IPS-20b (cell line): ENCODE measurements around the gene SCAF8.

Experiments used
- H3K27ac ChIP-seq: one replicate; pipeline ENCODE4 v1.5.1; 2013; ENCODE audit warnings: low read length
- H3K27me3 ChIP-seq: 2 replicates; pipeline ENCODE4 v1.6.1; 2013; ENCODE audit warnings: mild to moderate bottlenecking, low read length, inconsistent platforms; ENCODE audit not compliant: insufficient read depth
- H3K36me3 ChIP-seq: 2 replicates; pipeline ENCODE4 v1.6.1; 2013; ENCODE audit warnings: low read depth, mild to moderate bottlenecking, inconsistent platforms, low read length, moderate library complexity; ENCODE audit not compliant: insufficient read depth
- H3K4me1 ChIP-seq: 2 replicates; pipeline ENCODE4 v1.6.1; 2013; ENCODE audit warnings: mild to moderate bottlenecking, control low read depth, inconsistent platforms, low read length, moderate library complexity; ENCODE audit not compliant: insufficient read depth
- H3K4me3 ChIP-seq: 2 replicates; pipeline ENCODE4 v1.5.1; 2013; ENCODE audit warnings: mild to moderate bottlenecking, low read length, inconsistent platforms
- H3K9ac ChIP-seq: 2 replicates; pipeline ENCODE4 v1.6.1; 2013; ENCODE audit warnings: low read depth, mild to moderate bottlenecking, inconsistent platforms, low read length, moderate library complexity
- H3K9me3 ChIP-seq: 2 replicates; pipeline ENCODE4 v1.6.1; 2013; ENCODE audit warnings: mild to moderate bottlenecking, low read depth, low read length, inconsistent platforms; ENCODE audit not compliant: insufficient read depth

Gene SCAF8

GRCh38 chr6:154848580-154848979, 115.4 kb downstream of the SCAF8 start:
- H3K9ac ChIP-seq: no peak overlapping the region
- H3K4me3 ChIP-seq: no peak overlapping the region
- no peak overlapping the region for H3K27ac ChIP-seq
- no peaks in the 10 kb centered on the region for H3K36me3 ChIP-seq
- H3K9me3 ChIP-seq: no peaks in the 10 kb centered on the region
- 0 out of 2 replicates have a peak, but pooled peaks cover 4% of the 10 kb centered on the region for H3K4me1 ChIP-seq
- no peaks in the 10 kb centered on the region for H3K27me3 ChIP-seq

DNA sequence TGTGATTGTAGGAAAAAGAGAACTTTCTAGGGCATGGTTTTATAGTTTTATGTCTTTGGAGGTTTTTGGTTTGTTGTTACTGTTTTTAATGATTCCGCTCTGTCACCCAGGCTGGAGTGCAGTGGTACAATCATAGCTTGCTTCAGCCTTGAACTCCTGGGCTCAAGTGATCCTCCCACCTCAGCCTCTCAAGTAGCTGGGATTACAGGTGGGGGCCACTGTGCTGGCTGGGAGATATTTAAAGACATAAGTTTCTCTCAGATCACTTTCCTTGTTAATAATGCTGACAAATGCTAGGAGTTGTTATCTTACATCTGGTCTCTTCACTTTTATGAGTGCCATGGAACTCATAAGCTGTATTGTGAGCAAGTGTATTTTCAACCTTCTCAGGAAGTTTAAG, 116.3 kb downstream of the SCAF8 start:
- Histone ChIP-seq H3K27me3 (no peaks in the 10 kb centered on the region), H3K9me3 (no peaks in the 10 kb centered on the region), H3K4me1 (0 out of 2 replicates have a peak, but pooled peaks cover 4% of the 10 kb centered on the region), H3K4me3 (no peak overlapping the region), H3K9ac (no peak overlapping the region), H3K27ac (no peak overlapping the region), H3K36me3 (no peaks in the 10 kb centered on the region)

- Histone ChIP-seq H3K4me3 (no peak overlapping the region), H3K27me3 (no peaks in the 10 kb centered on the region), H3K27ac (no peak overlapping the region), H3K4me1 (0 out of 2 replicates have a peak, but pooled peaks cover 4% of the 10 kb centered on the region), H3K9me3 (no peaks in the 10 kb centered on the region), H3K9ac (no peak overlapping the region), H3K36me3 (no peaks in the 10 kb centered on the region)
Measured at GRCh38 chr6:154852687-154853086, 119.5 kb downstream of the SCAF8 start.

- H3K9ac ChIP-seq: no peak overlapping the region
- H3K4me1 ChIP-seq: no peaks in the 10 kb centered on the region
- no peaks in the 10 kb centered on the region for H3K27me3 ChIP-seq
- H3K27ac ChIP-seq: no peak overlapping the region
- H3K4me3 ChIP-seq: no peak overlapping the region
- no peaks in the 10 kb centered on the region for H3K9me3 ChIP-seq
- no peaks in the 10 kb centered on the region for H3K36me3 ChIP-seq
Measured at GRCh38 chr6:154857529-154857928, 124.3 kb downstream of the SCAF8 start.

DNA sequence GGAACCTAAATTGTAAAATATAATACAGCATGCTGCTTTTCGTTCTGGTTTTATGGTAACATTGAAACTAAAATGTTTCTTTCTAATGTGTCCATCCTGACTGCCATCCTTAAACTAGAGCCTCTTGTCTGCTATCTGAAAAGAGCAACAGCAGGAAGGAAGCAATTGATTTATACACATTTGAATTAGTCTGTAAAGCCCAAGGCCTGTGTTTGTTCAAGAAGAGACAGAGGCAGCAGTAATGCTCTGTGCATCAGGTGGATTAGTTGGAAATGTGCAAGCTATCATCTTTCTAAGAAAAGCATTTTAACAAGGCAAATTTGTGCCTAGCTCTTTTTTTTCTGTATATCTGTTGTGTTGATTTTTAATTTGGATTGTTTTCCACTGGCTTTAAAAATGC, 128.6 kb downstream of the SCAF8 start:
- Histone ChIP-seq H3K36me3 (no peaks in the 10 kb centered on the region), H3K9ac (no peak overlapping the region), H3K4me3 (no peak overlapping the region), H3K4me1 (no peaks in the 10 kb centered on the region), H3K9me3 (no peaks in the 10 kb centered on the region), H3K27ac (no peak overlapping the region), H3K27me3 (no peaks in the 10 kb centered on the region)

GRCh38 chr6:154862536-154862935, 129.3 kb downstream of the SCAF8 start:
- H3K9me3 ChIP-seq: no peaks in the 10 kb centered on the region
- no peak overlapping the region for H3K4me3 ChIP-seq
- H3K9ac ChIP-seq: no peak overlapping the region
- no peaks in the 10 kb centered on the region for H3K36me3 ChIP-seq
- H3K27me3 ChIP-seq: no peaks in the 10 kb centered on the region
- H3K4me1 ChIP-seq: no peaks in the 10 kb centered on the region
- no peak overlapping the region for H3K27ac ChIP-seq

- no peaks in the 10 kb centered on the region for H3K36me3 ChIP-seq
- H3K9me3 ChIP-seq: no peaks in the 10 kb centered on the region
- no peak overlapping the region for H3K27ac ChIP-seq
- H3K4me3 ChIP-seq: no peak overlapping the region
- H3K27me3 ChIP-seq: no peaks in the 10 kb centered on the region
- H3K4me1 ChIP-seq: no peaks in the 10 kb centered on the region
- no peak overlapping the region for H3K9ac ChIP-seq
Measured at GRCh38 chr6:154864066-154864430, 130.8 kb downstream of the SCAF8 start.

- Histone ChIP-seq H3K36me3 (no peaks in the 10 kb centered on the region), H3K4me1 (no peaks in the 10 kb centered on the region), H3K27ac (no peak overlapping the region), H3K4me3 (no peak overlapping the region), H3K27me3 (no peaks in the 10 kb centered on the region), H3K9ac (no peak overlapping the region), H3K9me3 (no peaks in the 10 kb centered on the region)
Measured at GRCh38 chr6:154865291-154865690, 132.1 kb downstream of the SCAF8 start.

DNA sequence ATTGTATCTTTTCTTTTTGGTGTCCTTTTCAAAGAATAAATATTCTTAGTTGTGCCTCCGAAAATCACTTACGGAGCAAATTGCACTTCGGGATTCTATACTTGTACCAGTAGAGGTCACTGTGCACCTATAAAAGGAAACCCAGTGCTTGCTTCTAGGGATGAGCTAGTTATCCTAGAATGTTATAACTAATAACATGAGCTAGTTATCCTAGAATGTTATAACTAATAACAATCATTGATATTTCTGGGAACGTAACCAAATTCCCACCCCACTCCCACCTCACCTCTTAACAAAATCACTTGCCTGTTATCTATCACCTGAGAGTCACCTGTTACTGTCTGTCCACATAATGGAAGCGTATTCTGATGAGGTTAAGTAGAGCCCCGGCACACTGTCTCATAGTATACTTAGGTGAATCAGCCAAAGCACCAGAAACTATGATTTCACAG, 135.0 kb downstream of the SCAF8 start:
- H3K27me3 ChIP-seq: no peaks in the 10 kb centered on the region
- H3K9ac ChIP-seq: no peak overlapping the region
- H3K27ac ChIP-seq: no peak overlapping the region
- no peaks in the 10 kb centered on the region for H3K9me3 ChIP-seq
- no peak overlapping the region for H3K4me3 ChIP-seq
- H3K36me3 ChIP-seq: no peaks in the 10 kb centered on the region
- H3K4me1 ChIP-seq: peaks cover 7% of the 10 kb centered on the region; the same call in 1 of the 2 replicates

DNA sequence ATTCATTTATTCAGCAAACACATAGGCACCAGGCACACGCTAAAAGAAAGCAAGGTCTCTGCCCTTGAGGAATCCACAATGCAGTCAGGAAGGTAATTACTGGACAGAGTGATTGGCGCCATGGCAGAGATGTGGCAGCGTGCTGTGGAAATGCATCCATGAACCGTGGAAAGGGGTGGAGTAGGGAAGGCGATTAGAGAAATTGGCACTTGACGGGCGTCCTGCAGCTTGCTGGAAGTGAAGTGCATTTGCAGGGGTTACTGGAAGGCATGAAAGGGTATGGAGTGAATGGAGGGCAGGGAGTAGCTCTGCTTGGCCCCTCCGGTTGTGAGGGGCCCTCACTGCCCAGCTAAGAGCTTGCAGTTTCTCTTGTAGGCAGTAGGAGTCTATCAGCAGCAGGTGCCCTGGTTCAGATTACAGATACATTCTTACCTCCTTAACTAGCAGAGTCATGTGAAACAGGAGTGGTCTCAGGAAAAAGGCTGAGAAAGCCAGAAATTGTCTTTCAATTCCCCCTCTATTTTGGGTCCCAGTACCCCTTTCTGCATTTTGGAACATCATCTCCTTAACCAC, 139.4 kb downstream of the SCAF8 start:
- no peaks in the 10 kb centered on the region for H3K27me3 ChIP-seq
- H3K36me3 ChIP-seq: no peaks in the 10 kb centered on the region
- H3K27ac ChIP-seq: no peak overlapping the region
- H3K9me3 ChIP-seq: no peaks in the 10 kb centered on the region
- H3K9ac ChIP-seq: no peak overlapping the region
- no peak overlapping the region for H3K4me3 ChIP-seq
- H3K4me1 ChIP-seq: peaks cover 25% of the 10 kb centered on the region

DNA sequence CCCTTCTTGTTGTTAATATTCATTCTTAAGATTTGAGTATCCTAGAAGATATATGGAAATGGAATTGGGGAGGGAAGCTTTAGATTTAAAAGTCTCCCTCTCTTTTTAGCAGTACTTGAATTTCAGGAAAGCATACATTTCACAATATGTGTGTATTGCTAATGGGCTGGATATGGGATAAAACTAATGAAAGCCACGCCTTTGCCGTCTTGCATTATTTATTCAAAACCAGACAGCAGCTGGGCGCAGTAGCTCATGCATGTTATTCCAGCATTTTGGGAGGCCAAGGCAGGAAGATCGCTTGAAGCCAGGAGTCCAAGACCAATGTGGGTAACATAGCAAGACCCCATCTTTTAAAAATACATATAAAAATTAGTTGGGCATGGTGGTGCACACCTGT, 140.3 kb downstream of the SCAF8 start:
- Histone ChIP-seq H3K4me3 (no peak overlapping the region), H3K4me1 (peaks cover 33% of the 10 kb centered on the region), H3K27me3 (no peaks in the 10 kb centered on the region), H3K9me3 (no peaks in the 10 kb centered on the region), H3K36me3 (no peaks in the 10 kb centered on the region), H3K9ac (no peak overlapping the region), H3K27ac (no peak overlapping the region)

- H3K36me3 ChIP-seq: no peaks in the 10 kb centered on the region
- H3K27ac ChIP-seq: no peak overlapping the region
- H3K9ac ChIP-seq: no peak overlapping the region
- H3K4me1 ChIP-seq: peaks cover 42% of the 10 kb centered on the region
- H3K4me3 ChIP-seq: no peak overlapping the region
- H3K9me3 ChIP-seq: no peaks in the 10 kb centered on the region
- no peaks in the 10 kb centered on the region for H3K27me3 ChIP-seq
Measured at GRCh38 chr6:154874773-154875592, 141.8 kb downstream of the SCAF8 start.
